ENCODE measurements around the gene SREK1. TPM values are rescaled to one million over a fixed set of nuclear protein-coding genes. Genes with fewer than 3 reads are reported as not detected.

Gene SREK1
- total RNA-seq, 6 donors from 2014 or later: 48.6 to 294 (median 106) TPM

DNA sequence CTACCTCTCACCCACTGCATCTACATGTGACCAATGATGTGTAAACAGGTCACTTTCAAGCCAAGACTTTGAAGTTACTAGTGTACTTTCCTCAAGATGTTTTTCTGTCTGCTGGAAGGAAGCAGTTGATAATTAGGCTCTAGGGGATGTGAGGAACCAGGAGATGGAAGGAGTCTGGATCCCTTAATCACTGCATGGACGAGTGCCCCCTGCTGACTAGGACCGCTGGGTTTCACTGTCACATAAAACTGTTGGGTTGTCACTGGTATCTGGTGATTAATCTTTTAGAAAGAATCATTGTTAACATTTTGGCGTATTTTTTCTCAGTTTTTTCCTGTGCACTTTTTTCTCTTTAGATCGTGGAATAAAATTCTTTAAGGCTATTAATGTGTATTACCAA is 79.5 kb downstream of the SREK1 start:
- H3K4me1 ChIP-seq: no peaks in the 10 kb centered on the region
- no peak overlapping the region for H3K4me3 ChIP-seq
- DNase-seq (no peak), ATAC-seq (ENCODE audit: low FRiP score in 2 of 2) (no peak)
- H3K36me3 ChIP-seq: no peaks in the 10 kb centered on the region
- no peaks in the 10 kb centered on the region for H3K9me3 ChIP-seq
- TF ChIP-seq EP300 (IDR thresholded peaks at IDR 0.05) (no peak), POLR2A (IDR thresholded peaks at IDR 0.05) (no peak), POLR2AphosphoS5 (IDR thresholded peaks at IDR 0.05) (no peak)
- TF ChIP-seq, protein P1, sequence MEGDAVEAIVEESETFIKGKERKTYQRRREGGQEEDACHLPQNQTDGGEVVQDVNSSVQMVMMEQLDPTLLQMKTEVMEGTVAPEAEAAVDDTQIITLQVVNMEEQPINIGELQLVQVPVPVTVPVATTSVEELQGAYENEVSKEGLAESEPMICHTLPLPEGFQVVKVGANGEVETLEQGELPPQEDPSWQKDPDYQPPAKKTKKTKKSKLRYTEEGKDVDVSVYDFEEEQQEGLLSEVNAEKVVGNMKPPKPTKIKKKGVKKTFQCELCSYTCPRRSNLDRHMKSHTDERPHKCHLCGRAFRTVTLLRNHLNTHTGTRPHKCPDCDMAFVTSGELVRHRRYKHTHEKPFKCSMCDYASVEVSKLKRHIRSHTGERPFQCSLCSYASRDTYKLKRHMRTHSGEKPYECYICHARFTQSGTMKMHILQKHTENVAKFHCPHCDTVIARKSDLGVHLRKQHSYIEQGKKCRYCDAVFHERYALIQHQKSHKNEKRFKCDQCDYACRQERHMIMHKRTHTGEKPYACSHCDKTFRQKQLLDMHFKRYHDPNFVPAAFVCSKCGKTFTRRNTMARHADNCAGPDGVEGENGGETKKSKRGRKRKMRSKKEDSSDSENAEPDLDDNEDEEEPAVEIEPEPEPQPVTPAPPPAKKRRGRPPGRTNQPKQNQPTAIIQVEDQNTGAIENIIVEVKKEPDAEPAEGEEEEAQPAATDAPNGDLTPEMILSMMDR (IDR thresholded peaks at IDR 0.05): no peak
- no peaks in the 10 kb centered on the region for H3K27me3 ChIP-seq
- H3K27ac ChIP-seq: no peak overlapping the region
- 50 to 61% methylated on average over 4 of the region's 4 CpGs for WGBS, 2 donors

DNA sequence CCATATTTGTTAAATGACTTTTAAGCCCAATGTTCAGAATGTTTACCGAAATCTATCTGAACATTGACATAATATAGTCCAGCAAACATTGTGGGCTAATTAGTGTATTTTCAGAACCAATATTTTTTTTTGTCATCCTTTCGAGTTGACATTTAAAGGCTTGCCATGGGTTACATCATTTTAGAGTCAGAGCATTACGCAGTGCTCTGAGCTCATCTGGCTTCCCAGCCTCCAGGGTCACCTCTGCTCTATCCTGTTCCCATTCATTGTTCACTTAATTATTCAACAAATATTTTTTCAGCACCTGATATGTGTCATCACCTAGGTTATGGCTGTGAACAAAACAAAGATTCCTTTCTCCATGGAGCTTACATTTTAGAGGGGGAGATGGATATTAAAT is 80.2 kb downstream of the SREK1 start:
- 92 to 96% methylated on average over 3 of the region's 3 CpGs for WGBS, 2 donors
- no peaks in the 10 kb centered on the region for H3K4me1 ChIP-seq
- ATAC-seq (ENCODE audit: low FRiP score in 2 of 2): peak in 1 of 2 donors; percentile 35

DNA sequence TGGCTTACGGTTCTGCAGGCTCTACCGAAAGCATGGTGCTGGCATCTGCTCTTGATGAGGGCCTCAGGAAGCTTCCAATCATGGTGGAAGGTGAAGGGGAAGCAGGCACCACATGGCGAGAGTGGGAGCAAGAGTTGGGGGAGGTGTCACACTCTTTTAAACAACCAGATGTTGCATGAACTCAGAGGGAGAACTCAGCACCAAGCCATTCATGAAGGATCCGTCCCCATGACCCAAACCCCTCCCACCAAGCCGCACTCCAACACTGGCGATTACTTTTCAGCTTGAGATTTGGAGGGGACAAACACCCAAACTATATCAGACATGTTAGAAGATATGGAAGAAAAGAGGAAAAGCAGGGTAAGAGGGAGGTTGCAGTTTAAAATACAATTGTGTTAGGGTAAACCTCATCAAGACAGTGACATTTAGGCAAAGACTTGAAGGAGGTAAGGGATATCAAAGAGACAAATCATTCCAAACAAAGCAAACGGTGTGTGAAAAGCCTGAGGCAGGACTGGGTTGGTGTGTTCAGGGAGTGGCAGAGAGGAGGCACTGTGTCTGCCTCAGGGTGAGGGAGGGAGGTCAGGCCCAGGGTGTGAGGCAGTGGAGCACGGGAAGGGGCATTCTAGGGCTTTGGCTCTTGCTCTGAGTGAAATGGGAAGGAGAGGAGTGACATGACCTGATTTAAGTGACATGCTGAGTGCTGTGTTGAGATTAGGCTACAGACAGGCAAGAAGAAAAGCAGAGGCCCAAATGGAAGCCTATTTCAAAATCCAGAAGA is 80.9 kb downstream of the SREK1 start:
- H3K4me3 ChIP-seq: no peak overlapping the region
- TF ChIP-seq POLR2AphosphoS5 (IDR thresholded peaks at IDR 0.05): no peak
- ATAC-seq (ENCODE audit: low FRiP score in 2 of 2) (no peak), DNase-seq (no peak)
- no peaks in the 10 kb centered on the region for H3K4me1 ChIP-seq
- H3K9me3 ChIP-seq: no peaks in the 10 kb centered on the region
- no peak overlapping the region for H3K27ac ChIP-seq
- 85 to 88% methylated on average over 8 of the region's 8 CpGs for WGBS, 2 donors
- no peaks in the 10 kb centered on the region for H3K36me3 ChIP-seq
- H3K27me3 ChIP-seq: no peaks in the 10 kb centered on the region

More for the DNA sequence above, 80.2 kb downstream of the SREK1 start:
- no peaks in the 10 kb centered on the region for H3K36me3 ChIP-seq
- no peak for DNase-seq
- no peak overlapping the region for H3K27ac ChIP-seq
- H3K27me3 ChIP-seq: no peaks in the 10 kb centered on the region
- TF ChIP-seq POLR2AphosphoS5 (IDR thresholded peaks at IDR 0.05) (no peak), EP300 (IDR thresholded peaks at IDR 0.05) (no peak), POLR2A (IDR thresholded peaks at IDR 0.05) (no peak)
- TF ChIP-seq, protein P1 (IDR thresholded peaks at IDR 0.05): no peak
- H3K4me3 ChIP-seq: no peak overlapping the region
- no peaks in the 10 kb centered on the region for H3K9me3 ChIP-seq

DNA sequence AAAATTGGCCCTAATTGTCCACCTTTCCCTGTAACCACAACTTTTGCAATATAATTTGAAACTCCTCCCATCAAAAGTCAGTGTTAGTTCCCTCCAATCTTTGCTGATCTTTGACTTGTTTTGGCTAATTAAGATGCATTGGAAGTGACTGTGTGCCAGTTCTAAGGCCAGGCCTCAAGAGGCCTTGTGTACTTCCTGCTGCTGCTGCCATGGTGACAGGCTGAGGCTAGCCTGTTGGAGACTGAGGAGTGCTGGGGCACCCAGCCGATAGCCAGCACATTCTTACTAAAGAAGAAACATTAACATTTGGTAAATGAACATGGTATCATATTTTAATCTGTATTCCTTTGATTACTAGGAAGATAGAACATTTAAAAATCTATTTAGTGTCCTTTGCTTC is 86.5 kb downstream of the SREK1 start:
- Histone ChIP-seq H3K36me3 (no peaks in the 10 kb centered on the region), H3K4me3 (no peak overlapping the region), H3K4me1 (no peaks in the 10 kb centered on the region), H3K27ac (no peak overlapping the region), H3K9me3 (no peaks in the 10 kb centered on the region), H3K27me3 (peaks cover 0 to 2% (median 0%) of the 10 kb centered on the region in 4 donors)
- no peak for DNase-seq
- ATAC-seq (ENCODE audit: low FRiP score in 2 of 2): no peak
- TF ChIP-seq, protein P1 (IDR thresholded peaks at IDR 0.05): no peak
- TF ChIP-seq EP300 (IDR thresholded peaks at IDR 0.05): no peak
- TF ChIP-seq POLR2AphosphoS5 (IDR thresholded peaks at IDR 0.05): no peak
- TF ChIP-seq POLR2A (IDR thresholded peaks at IDR 0.05): no peak
- 50 to 95% methylated on average over 1 of the region's 1 CpG for WGBS, 2 donors

DNA sequence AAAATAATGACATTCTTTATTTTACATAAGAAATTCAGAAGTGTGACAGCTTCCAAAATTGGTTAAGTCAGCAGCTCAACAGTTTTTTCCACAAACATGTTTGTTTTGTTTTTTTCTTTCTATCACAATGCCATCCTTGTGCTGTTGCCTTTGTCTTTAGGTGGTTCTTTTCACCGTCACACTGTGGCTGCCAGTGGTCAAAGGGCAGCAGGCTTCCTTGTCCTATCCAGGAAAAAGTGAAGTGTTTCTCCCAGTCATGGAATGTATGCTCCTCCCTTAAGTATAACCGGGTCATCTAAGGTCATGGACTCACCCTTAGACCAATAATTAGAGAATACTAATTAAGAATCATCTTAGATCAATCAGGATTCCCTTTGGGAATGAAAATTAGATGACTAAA is 87.4 kb downstream of the SREK1 start:
- no peak overlapping the region for H3K4me3 ChIP-seq
- peaks cover 0 to 2% (median 0%) of the 10 kb centered on the region in 4 donors for H3K27me3 ChIP-seq
- no peaks in the 10 kb centered on the region for H3K9me3 ChIP-seq
- DNase-seq: no peak
- ATAC-seq (ENCODE audit: low FRiP score in 2 of 2): no peak
- 72 to 88% methylated on average over 2 of the region's 2 CpGs for WGBS, 2 donors
- no peak overlapping the region for H3K27ac ChIP-seq
- no peaks in the 10 kb centered on the region for H3K36me3 ChIP-seq
- no peaks in the 10 kb centered on the region for H3K4me1 ChIP-seq
- TF ChIP-seq POLR2AphosphoS5 (IDR thresholded peaks at IDR 0.05): no peak
- TF ChIP-seq, protein P1 (IDR thresholded peaks at IDR 0.05): no peak
- no peak for TF ChIP-seq EP300 (IDR thresholded peaks at IDR 0.05)
- no peak for TF ChIP-seq POLR2A (IDR thresholded peaks at IDR 0.05)
